Activated T-cell treated with anti-CD3 and anti-CD28 coated beads, Interleukin-2, amount 50 U/mL, for 1 hour (primary cell): Measurements from ENCODE around the gene CCT3.
"Not testable (repeated sequence)": the region's sequence is repeated elsewhere in the genome, so short reads cannot be mapped to it uniquely, and the experiment has no call there.

Experiments used
- DNase-seq: peaks from one replicate; pipeline ENCODE4 v3.0.0-alpha.2; 2020

Gene CCT3

GRCh38 chr1:156338180-156338976, at the start of gene CCT3, which contains the start of gene TSACC:
TSS of gene CCT3 (minus strand) at chr1:156338292. CDS start at chr1:156338184, 108 bp downstream.
TSS of gene TSACC (plus strand) at chr1:156338526. CDS start at chr1:156339758, 1,232 bp downstream.
- DNase-seq: peak; percentile 100

GRCh38 chr1:156387870-156388173, 49.7 kb upstream of the CCT3 start:
- DNase-seq: no peak

- DNase-seq: no peak
Observed at GRCh38 chr1:156386949-156387869, 49.1 kb upstream of the CCT3 start.

- no peak for DNase-seq
Observed at GRCh38 chr1:156386134-156386901, 48.2 kb upstream of the CCT3 start.

GRCh38 chr1:156385534-156386031, 47.5 kb upstream of the CCT3 start:
- DNase-seq: peak; percentile 73

GRCh38 chr1:156384658-156385057, 46.6 kb upstream of the CCT3 start:
- no peak for DNase-seq

- DNase-seq: no peak
Observed at GRCh38 chr1:156384007-156384406, 45.9 kb upstream of the CCT3 start.

- DNase-seq: peak; percentile 64
Observed at GRCh38 chr1:156383023-156383422, 44.9 kb upstream of the CCT3 start.

- no peak for DNase-seq
Observed at GRCh38 chr1:156382561-156382960, 44.5 kb upstream of the CCT3 start.

- no peak for DNase-seq
Observed at GRCh38 chr1:156379420-156380165, 41.5 kb upstream of the CCT3 start.

- no peak for DNase-seq
Observed at GRCh38 chr1:156378557-156378956, 40.5 kb upstream of the CCT3 start.

- DNase-seq: no peak
Observed at GRCh38 chr1:156376958-156377919, 39.1 kb upstream of the CCT3 start.

GRCh38 chr1:156376146-156376545, 38.1 kb upstream of the CCT3 start:
- no peak for DNase-seq

- DNase-seq: no peak
Observed at GRCh38 chr1:156373546-156373945, 35.5 kb upstream of the CCT3 start.

- no peak for DNase-seq
Observed at GRCh38 chr1:156372876-156373275, 34.8 kb upstream of the CCT3 start.

GRCh38 chr1:156372265-156372586, 34.1 kb upstream of the CCT3 start:
- no peak for DNase-seq

- DNase-seq: no peak
Observed at GRCh38 chr1:156371553-156372264, 33.6 kb upstream of the CCT3 start.

- not testable (repeated sequence) for DNase-seq
Observed at GRCh38 chr1:156369685-156370286, 31.7 kb upstream of the CCT3 start.

GRCh38 chr1:156368889-156369684, 31.0 kb upstream of the CCT3 start, which contains the start of gene RHBG:
TSS of gene RHBG (plus strand) at chr1:156369211. CDS start at chr1:156369250, 39 bp downstream.
- DNase-seq: peak; percentile 34
